Measurements from ENCODE around the gene DERL3.

DERL3 gene

GRCh38 chr22:23832226-23833016, 6.4 kb downstream of the DERL3 start:
- no peaks in the 10 kb centered on the region for H3K27me3 ChIP-seq (ENCODE audit: insufficient read depth, low read length, poor library complexity)
- H3K4me2 ChIP-seq (ENCODE audit: insufficient read depth, low read length), result no peak overlapping the region
- no peak overlapping the region for H3K27ac ChIP-seq (ENCODE audit: low read length)
- TF ChIP-seq CTCF (IDR thresholded peaks at IDR 0.05; ENCODE audit: borderline replicate concordance, extremely low read depth, low read length, poor library complexity, severe bottlenecking), result no peak
- no peak for TF ChIP-seq EZH2 (IDR thresholded peaks at IDR 0.05; ENCODE audit: borderline replicate concordance, low read depth, low read length, severe bottlenecking)
- H3K9me3 ChIP-seq (ENCODE audit: insufficient read depth, low read length, severe bottlenecking), result no peaks in the 10 kb centered on the region
- no peak for DNase-seq
- no peak for ATAC-seq (ENCODE audit: insufficient read depth, low read depth)
- H3K36me3 ChIP-seq (ENCODE audit: insufficient read depth, low read length), result peaks cover 86% of the 10 kb centered on the region
- H2AFZ ChIP-seq (ENCODE audit: low read depth, low read length), result no peak overlapping the region
- H3K4me1 ChIP-seq (ENCODE audit: insufficient read depth, low read length), result peaks cover 2% of the 10 kb centered on the region; the same call in 1 of the 2 replicates
- no peak overlapping the region for H3K9ac ChIP-seq (ENCODE audit: low read depth, low read length)
- H3K4me3 ChIP-seq (ENCODE audit: low read depth in 1 of 2, low read length in 2 of 2), result no peak overlapping the region
- peaks cover 38% of the 10 kb centered on the region for H3K79me2 ChIP-seq (ENCODE audit: insufficient read depth, low read length)
- peaks cover 47% of the 10 kb centered on the region for H4K20me1 ChIP-seq (ENCODE audit: insufficient read depth, low read length)

- Histone ChIP-seq H3K4me3 (ENCODE audit: low read depth in 1 of 2, low read length in 2 of 2) (no peak overlapping the region), H3K4me2 (ENCODE audit: insufficient read depth, low read length) (no peak overlapping the region), H4K20me1 (ENCODE audit: insufficient read depth, low read length) (peaks cover 51% of the 10 kb centered on the region), H3K79me2 (ENCODE audit: insufficient read depth, low read length) (peaks cover 38% of the 10 kb centered on the region), H3K27me3 (ENCODE audit: insufficient read depth, low read length, poor library complexity) (no peaks in the 10 kb centered on the region), H3K27ac (ENCODE audit: low read length) (no peak overlapping the region), H2AFZ (ENCODE audit: low read depth, low read length) (no peak overlapping the region), H3K9me3 (ENCODE audit: insufficient read depth, low read length, severe bottlenecking) (no peaks in the 10 kb centered on the region), H3K36me3 (ENCODE audit: insufficient read depth, low read length) (peaks cover 90% of the 10 kb centered on the region), H3K4me1 (ENCODE audit: insufficient read depth, low read length) (peaks cover 8% of the 10 kb centered on the region), H3K9ac (ENCODE audit: low read depth, low read length) (no peak overlapping the region)
- no peak for TF ChIP-seq CTCF (IDR thresholded peaks at IDR 0.05; ENCODE audit: borderline replicate concordance, extremely low read depth, low read length, poor library complexity, severe bottlenecking)
- no peak for TF ChIP-seq EZH2 (IDR thresholded peaks at IDR 0.05; ENCODE audit: borderline replicate concordance, low read depth, low read length, severe bottlenecking)
- DNase-seq (no peak), ATAC-seq (ENCODE audit: insufficient read depth, low read depth) (no peak)
Measured at GRCh38 chr22:23831781-23832180, 7.0 kb downstream of the DERL3 start.

GRCh38 chr22:23831261-23831660, 7.5 kb downstream of the DERL3 start:
- no peak overlapping the region for H3K9ac ChIP-seq (ENCODE audit: low read depth, low read length)
- H3K79me2 ChIP-seq (ENCODE audit: insufficient read depth, low read length), result peaks cover 38% of the 10 kb centered on the region
- no peak overlapping the region for H3K4me2 ChIP-seq (ENCODE audit: insufficient read depth, low read length)
- H3K9me3 ChIP-seq (ENCODE audit: insufficient read depth, low read length, severe bottlenecking), result no peaks in the 10 kb centered on the region
- no peak overlapping the region for H3K27ac ChIP-seq (ENCODE audit: low read length)
- H4K20me1 ChIP-seq (ENCODE audit: insufficient read depth, low read length), result peaks cover 52% of the 10 kb centered on the region
- TF ChIP-seq EZH2 (IDR thresholded peaks at IDR 0.05; ENCODE audit: borderline replicate concordance, low read depth, low read length, severe bottlenecking) (no peak), CTCF (IDR thresholded peaks at IDR 0.05; ENCODE audit: borderline replicate concordance, extremely low read depth, low read length, poor library complexity, severe bottlenecking) (no peak)
- no peak overlapping the region for H3K4me3 ChIP-seq (ENCODE audit: low read depth in 1 of 2, low read length in 2 of 2)
- DNase-seq (no peak), ATAC-seq (ENCODE audit: insufficient read depth, low read depth) (no peak)
- no peak overlapping the region for H2AFZ ChIP-seq (ENCODE audit: low read depth, low read length)
- peaks cover 91% of the 10 kb centered on the region for H3K36me3 ChIP-seq (ENCODE audit: insufficient read depth, low read length)
- H3K4me1 ChIP-seq (ENCODE audit: insufficient read depth, low read length), result peaks cover 14% of the 10 kb centered on the region
- no peaks in the 10 kb centered on the region for H3K27me3 ChIP-seq (ENCODE audit: insufficient read depth, low read length, poor library complexity)
